GM18526 (cell line): ENCODE measurements around the gene ETS1.

Source experiments
- POLR2A ChIP-seq: IDR thresholded peaks from 3 replicates; pipeline ENCODE4 v1.6.1; 2011; ENCODE audit not compliant: insufficient read length; ENCODE audit errors: extremely low read depth

The ETS1 gene

GRCh38 chr11:128587415-128587814, at the start of gene ETS1:
TSS of gene ETS1 (minus strand) at chr11:128587558. CDS start at chr11:128573130, 14,428 bp downstream.
- TF ChIP-seq POLR2A: no peak

GRCh38 chr11:128634395-128634794, 47.0 kb upstream of the ETS1 start:
- no peak for TF ChIP-seq POLR2A

- TF ChIP-seq POLR2A: no peak
These were observed 46.1 kb upstream of the ETS1 start for GRCh38 chr11:128633384-128633965.

GRCh38 chr11:128632141-128632791, 44.9 kb upstream of the ETS1 start:
- TF ChIP-seq POLR2A: no peak

- no peak for TF ChIP-seq POLR2A
These were observed 43.2 kb upstream of the ETS1 start for GRCh38 chr11:128630367-128631230.

GRCh38 chr11:128629516-128630106, 42.3 kb upstream of the ETS1 start:
- no peak for TF ChIP-seq POLR2A

GRCh38 chr11:128628686-128629085, 41.3 kb upstream of the ETS1 start:
- no peak for TF ChIP-seq POLR2A

- no peak for TF ChIP-seq POLR2A
These were observed 40.9 kb upstream of the ETS1 start for GRCh38 chr11:128628325-128628673.

GRCh38 chr11:128627666-128628324, 40.4 kb upstream of the ETS1 start:
- TF ChIP-seq POLR2A: no peak

- no peak for TF ChIP-seq POLR2A
These were observed 39.7 kb upstream of the ETS1 start for GRCh38 chr11:128626913-128627665.

GRCh38 chr11:128625746-128626145, 38.4 kb upstream of the ETS1 start:
- no peak for TF ChIP-seq POLR2A

- TF ChIP-seq POLR2A: no peak
These were observed 38.0 kb upstream of the ETS1 start for GRCh38 chr11:128625326-128625725.

- no peak for TF ChIP-seq POLR2A
These were observed 37.2 kb upstream of the ETS1 start for GRCh38 chr11:128624269-128625175.

GRCh38 chr11:128623091-128623490, 35.7 kb upstream of the ETS1 start:
- no peak for TF ChIP-seq POLR2A
